Activated CD4-positive, alpha-beta T cell treated with anti-CD3 and anti-CD28 coated beads, Interleukin-2, Interleukin-4, amounts not matched to agents 100 ng/mL and 50 ng/mL, durations not matched to agents 16 hours and 8 hours (primary cell): ENCODE measurements around the gene OBI1.

Experiments used
- DNase-seq: peaks from one replicate; pipeline ENCODE4 v3.0.0-alpha.2; 2020; ENCODE audit warnings: low spot score

Gene OBI1, protein sequence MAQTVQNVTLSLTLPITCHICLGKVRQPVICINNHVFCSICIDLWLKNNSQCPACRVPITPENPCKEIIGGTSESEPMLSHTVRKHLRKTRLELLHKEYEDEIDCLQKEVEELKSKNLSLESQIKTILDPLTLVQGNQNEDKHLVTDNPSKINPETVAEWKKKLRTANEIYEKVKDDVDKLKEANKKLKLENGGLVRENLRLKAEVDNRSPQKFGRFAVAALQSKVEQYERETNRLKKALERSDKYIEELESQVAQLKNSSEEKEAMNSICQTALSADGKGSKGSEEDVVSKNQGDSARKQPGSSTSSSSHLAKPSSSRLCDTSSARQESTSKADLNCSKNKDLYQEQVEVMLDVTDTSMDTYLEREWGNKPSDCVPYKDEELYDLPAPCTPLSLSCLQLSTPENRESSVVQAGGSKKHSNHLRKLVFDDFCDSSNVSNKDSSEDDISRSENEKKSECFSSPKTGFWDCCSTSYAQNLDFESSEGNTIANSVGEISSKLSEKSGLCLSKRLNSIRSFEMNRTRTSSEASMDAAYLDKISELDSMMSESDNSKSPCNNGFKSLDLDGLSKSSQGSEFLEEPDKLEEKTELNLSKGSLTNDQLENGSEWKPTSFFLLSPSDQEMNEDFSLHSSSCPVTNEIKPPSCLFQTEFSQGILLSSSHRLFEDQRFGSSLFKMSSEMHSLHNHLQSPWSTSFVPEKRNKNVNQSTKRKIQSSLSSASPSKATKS

DNA sequence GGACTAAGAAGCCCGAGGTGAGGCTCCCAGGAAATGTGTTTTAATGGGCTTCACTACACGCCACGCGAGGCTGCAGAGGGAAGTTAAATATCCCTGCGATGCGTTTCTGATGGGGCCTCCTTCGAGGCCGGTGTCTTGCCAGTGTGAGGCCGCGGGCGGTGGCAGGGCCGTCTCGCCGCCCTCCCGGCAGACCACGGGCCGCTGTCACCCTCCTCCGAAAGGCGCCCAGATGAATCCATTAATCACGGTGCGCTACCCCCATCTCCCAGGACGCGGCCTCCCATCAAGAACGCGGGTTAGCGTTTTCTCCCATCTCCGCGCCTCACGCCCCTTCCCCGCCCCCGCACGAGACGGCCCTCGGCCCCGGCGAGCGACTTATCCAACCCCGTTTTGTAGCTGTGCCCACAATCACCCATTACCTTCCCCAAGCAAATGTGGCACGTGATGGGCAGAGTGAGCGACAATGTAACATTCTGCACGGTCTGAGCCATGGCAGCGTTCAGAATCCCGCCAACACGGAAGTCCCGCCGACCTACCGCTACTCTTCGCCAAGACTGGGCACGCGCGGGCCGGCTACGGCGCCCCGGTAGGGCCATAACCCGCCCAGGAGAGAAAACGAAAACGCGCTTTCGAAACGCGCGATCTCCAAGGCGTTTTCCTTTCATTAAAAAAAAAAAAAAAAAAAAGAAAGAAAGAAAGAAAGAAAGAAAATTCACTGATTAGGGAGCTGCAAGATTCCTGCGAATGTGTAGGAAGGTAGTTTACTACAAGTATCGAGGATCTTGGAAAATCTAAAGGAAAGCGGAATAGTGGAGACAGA is at the start of gene OBI1:
OBI1 (minus strand) TSS at position 526 of the 820 bp plus-strand sequence; CDS start at position 491, 35 bp downstream.
- DNase-seq, result peak; percentile 90

DNA sequence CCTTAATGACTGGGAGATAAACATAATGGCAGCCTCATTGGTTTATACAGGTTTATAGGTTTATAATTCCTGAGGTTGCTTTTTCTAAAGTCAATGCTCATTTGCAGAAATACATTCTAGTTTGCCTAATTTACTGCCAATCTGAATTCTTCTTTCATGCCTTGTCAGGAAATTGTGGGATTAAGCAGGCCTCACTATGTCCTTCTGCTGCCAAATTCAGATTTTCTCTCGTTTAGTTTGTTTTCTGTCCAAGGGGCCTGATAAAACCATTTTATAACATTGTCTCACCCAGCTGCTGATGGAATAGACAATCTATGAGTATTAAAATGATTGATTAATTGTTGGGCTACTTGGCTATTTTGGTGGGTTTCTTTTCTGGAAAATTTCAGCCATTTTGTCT is 42.4 kb upstream of the OBI1 start:
- DNase-seq, result no peak

DNA sequence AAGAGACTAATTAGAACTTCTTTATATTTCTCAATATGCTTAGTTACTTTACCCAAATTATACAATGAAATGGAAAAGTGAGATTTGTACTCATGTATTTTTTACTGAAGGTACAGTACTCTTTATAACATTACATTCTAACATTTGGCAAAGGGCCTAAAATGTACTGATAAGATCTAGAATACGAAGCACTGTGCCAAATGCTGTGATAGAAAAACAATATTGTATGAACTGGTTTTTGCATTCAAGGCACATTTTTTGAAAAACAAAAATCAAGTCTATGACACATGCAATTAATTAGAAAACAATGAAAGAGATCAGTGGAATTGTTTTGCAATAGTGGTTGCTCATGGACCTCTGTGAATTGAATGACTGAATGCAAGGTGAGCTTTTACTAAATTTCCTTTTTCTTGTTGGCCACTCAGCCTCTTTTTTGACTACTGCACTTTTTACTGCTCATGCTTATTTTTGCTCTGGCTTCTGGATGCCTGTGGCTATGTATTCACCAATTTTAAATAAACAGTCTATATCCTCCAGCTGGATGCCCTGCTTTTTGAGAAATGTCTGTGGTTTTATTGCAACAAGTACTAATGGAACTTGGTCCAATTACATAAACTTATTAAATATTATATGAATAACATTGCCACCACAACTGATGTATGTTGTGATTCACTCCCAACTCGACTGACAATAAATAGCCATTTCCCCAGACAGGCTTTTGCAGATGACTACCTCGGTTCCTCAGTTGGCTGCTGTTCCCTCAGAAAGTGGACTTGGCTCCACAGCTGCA is 41.4 kb upstream of the OBI1 start:
- DNase-seq, result no peak

DNA sequence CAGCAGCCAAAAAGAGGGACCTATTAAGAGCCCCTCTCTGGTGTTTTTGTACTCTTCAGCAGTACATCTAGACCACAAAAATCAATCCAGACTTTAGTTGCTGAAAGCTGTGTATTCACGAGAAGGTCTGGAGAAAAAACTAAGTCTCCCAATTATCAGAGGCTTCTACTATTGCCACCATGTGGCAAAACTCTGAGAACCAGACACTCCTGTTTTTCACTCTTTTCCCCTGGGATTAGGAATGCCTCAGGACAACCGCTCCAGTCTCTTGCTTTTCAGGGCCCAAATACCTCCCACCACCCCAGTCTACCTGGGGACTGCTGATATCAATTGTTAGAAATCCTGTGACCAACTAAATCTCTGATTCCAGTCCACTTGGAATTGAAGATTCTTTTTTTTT is 30.1 kb upstream of the OBI1 start:
- no peak for DNase-seq

DNA sequence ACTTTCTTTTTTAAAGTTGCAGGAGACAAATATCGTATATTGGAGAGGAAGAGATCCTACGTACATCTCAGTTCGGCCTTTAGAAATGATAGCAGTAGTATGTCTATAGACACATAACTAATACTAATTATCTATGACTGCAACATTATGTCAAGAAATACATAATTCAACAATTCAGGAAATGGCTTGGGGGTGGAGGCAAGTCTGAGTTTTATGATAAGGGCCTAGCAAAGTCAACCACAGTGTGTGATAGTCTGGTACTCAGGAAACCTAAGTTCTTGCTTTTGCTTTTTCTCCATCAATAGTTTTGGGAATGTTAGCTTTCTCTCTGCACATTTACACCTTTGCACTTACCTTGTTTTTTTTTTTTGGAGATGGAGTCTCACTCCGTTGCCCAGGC is 27.5 kb upstream of the OBI1 start:
- no peak for DNase-seq

DNA sequence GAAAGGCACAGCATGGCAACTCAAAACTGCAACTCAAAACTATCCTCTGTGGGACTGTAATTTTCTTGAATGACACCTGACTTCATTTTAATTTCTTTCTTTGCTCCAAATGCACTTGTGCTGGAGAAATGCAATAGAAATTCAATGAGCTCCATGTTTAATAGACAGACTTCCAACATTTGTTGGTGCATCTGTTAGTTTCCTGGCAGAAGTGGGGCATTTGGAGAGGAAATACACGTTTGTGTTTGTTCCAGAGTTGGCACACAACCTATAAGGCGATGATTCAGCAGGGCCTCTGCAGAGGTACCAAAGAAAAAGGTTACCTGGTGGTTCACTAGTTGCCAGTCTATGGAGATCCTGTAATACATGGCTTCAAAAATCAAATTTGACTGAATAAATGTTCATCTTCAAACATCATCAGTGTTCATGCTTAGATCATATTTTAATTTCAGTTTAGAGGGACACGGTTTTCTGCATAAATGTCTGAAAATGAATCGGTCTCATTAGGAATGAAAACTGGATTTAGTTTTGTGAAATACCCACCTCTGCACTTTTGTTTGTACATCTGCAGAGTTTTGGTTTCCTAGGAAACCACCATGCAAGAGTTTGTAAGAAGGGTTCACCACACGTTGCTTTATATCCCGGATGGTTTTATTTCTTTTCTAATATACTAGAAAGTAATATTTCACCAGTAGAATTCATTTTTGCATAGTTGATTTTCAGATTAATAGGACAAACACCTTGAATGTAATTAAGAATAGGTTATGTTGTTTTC is 21.8 kb upstream of the OBI1 start:
- DNase-seq, result no peak

DNA sequence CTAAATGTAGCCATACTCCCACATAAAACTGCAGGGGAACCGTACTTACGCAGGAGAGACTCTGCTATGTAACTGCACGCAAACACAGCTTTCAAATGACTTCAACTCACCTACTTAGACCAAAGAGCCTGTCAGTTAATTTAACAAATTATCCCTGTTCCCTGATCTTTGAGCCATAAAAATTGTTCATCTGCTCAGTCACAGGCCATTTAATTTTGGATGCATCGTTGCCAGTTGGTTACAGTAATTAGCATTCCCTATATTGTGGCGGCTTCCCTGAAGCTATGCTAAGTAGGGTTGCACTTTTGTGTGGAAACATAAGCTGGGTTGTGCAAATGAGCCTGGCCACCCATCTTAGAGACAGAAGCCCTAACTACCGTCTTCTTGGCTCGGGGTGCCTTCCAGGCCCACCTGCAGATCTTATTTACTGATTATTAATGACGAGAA is 21.2 kb upstream of the OBI1 start:
- no peak for DNase-seq

DNA sequence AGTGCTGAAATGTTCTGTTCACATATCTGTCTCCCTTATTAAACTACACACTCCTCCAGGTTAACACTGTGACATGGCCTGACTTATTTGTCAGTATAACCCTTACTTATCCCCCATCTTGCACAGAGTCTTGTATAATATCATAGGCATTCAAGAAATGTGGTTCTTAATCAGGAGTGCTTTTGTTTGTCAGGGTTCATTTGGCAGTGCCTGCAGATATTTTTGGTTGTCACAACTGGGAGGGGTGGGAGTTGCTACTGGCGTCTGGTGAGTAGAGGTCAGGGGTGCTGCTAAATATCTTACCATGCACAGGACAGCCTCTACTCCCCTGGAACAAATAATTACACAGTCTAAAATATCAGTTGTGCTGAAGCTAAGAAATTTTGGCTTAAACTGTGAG is 20.4 kb upstream of the OBI1 start:
- no peak for DNase-seq

DNA sequence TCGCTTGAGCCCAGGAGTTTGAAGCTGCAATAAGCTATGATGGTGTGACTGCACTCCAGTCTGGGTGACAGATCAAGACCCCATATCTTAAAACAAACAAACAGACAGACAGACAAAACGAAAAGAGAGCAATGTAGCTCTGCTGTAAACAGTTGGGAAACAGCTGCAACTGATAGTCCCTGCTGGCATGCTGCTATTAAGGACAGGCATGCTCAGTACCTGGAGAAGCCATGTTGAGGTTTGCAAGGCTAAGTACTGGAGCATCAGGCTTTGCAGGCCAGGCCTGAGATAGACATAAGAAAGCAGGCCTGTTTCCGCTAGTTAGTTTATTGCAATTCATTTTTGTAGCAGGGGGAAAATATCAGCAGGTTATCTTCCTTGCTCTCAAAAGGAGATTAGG is 16.2 kb upstream of the OBI1 start:
- no peak for DNase-seq

DNA sequence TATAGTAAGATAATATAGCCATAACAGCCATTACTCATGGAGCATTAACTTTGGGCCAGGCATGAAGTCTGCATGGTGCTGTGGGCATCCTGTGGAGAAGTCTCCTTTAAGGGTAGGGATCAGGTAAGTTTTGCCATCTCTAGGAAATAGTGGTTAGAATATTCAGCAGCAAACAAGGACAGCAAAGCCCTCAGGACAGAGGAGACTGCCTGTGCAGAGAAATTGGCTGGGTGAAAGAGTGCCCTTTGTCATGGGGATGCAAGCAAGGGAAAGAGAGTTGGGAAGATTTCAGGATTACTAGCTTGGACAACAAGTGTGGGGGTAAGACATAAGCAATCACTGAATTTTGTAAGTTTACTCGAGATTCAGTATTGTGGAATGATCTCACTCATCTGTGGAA is 15.7 kb upstream of the OBI1 start:
- no peak for DNase-seq

DNA sequence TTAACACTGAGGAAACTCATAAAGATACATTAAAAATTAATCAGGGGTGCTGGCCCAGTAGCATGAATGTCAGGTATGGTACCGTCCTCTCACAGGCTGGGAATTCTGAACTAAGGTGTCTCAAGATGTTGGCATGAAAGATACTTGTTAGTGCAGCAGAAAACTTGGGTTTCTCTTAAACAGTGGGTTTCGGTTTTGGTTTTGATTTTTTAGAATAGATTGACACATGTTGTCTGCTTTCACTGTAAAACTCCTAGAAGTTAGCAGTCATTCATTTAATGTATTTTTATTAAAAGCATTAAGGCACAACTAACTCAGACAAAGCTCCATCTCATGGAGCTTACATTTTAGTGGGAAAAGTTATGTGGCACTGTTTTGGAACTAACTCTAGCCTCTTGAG is 3.5 kb upstream of the OBI1 start:
- DNase-seq, result no peak

DNA sequence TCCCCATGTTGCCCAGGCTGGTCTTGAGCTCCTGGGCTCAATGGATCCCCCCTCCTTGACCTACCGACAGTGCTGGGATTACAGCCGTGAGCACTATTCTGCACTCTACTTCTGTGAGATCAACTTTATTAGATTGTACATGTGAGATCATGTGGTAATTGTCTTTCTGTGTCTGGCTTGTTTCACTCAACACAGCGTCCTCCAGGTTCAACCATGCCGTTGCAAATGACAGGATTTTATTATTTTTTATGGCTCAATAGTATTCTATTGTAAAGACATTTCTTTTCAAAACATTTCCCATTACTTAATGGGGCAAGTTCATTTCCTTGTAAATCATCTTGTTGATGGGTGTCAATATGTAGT is 1.5 kb upstream of the OBI1 start:
- no peak for DNase-seq

DNA sequence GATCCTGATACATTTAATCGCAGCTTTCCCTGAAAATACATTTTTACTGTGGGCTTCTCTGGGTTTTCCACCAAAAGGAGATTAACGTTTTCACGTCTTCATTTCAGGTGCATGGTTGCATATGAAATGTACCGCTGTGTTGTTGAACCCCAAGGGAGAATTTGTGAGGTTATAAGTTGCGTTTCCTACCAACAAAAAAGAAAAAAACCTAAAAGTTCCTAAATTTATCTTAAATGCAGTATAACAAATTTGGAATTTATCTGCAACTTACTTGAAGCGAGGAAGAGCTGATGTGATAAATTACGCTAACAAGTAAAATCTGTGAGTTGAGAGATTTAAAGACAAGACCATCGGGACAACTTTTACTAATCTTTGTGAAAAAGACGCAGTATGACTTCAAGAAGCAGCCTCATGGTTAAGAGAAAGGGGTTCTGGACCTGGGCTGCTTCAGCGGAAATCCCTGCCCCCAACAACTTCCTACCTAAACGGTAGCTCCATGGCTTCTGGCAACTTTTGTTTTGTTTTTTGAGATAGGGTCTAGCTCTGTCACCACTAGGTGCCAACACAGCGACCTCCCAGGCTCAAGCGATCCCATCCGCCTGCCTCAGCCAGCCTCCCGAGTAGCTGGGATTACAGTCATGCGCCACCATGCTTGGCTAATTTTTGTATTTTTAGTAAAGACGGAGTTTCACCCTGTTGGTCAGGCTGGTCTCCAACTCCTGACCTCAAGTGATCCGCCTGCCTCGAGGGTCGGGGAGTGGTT is 958 bp upstream of the OBI1 start:
- DNase-seq, result no peak

DNA sequence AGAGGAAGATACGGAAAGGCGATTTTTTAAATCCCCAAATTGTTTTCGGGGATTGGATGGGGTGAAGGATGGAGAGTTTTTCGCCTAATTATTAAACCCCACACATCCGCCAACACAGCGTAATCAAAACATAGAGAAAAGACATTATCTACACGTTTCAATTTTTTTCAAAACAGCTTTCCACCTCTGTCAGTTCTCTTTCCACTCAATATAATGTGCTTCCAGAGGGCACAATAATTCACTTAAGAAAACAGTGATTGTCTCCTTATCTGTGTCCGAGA is 435 bp upstream of the OBI1 start:
- no peak for DNase-seq

DNA sequence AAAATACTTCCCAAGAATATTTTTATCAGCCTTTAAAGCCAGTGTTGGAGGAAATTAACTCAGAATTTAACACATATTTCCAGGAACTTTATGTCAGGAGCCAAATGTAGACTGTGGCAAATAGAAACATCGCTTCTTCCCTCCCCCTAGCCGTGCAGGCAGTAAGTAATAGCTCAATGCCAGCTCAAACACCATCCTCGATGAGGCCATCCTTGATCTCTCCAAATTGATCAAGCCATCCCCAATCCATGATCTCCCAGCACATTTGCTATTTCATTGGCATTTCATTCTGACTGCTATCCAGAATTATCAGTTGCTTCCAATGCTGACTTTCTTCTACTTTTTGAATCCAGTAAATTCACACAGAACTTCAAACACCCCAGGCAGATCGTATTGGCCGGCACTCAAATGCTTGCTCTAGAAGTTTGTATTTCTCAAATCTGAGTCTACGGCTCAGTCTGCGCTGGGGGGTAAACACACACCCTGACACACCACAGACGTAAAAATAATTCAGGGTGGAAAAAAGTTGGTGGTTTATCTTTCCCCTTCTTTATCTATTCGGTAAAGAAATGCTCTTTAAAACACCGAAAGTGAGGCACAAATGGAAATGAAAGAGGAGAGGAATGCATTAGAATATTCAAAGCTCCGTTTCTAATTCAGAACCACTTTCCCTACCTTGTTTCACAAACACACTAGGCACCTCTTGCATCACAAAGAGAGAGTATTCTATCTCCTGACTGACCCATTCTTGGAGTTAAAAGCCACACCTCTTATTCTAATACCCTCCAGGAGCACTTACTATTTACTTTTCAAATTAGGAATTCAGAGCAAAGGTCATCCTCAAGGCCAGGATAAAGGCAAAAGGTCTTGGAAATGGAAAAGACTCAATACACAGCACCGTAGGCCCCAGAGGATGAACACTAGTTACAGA is 991 bp downstream of the OBI1 start:
- no peak for DNase-seq

DNA sequence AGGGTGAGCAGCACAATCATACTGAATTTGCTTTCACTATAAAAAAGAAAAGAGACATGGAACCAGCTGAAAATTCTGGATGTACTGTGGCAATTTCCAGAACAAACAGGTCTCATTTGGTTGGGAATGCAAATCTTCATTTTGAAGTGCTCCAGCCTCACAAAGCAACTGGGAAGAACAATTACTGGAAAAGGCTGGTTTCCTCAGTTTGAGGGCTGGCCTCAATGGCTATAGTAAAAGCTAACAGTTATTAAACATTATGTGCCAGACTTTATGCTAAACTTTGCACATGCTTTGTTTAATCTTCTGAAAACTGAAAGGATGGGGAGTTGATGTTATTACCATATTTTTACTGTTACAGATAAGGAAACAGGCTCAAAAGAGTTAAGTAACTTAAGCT is 3.0 kb downstream of the OBI1 start:
- DNase-seq, result no peak

DNA sequence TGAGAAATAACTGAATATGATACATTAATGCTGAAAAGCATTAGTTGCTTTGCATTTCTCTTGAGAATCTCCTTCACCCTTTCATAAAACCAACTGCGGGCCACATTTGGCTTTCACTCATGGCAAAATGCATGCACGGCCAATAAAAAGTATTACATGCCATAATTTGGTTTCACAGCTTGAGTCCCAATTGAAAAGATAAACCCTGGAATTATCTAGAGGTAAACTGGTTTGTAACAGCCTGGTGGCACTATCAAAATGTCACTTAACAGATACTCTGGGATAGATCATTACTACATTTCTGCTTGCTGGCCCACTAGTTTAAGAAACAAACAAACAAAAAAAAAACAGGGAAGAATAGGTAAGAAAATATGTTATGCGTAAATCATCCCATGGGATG is 3.9 kb downstream of the OBI1 start:
- DNase-seq, result no peak

DNA sequence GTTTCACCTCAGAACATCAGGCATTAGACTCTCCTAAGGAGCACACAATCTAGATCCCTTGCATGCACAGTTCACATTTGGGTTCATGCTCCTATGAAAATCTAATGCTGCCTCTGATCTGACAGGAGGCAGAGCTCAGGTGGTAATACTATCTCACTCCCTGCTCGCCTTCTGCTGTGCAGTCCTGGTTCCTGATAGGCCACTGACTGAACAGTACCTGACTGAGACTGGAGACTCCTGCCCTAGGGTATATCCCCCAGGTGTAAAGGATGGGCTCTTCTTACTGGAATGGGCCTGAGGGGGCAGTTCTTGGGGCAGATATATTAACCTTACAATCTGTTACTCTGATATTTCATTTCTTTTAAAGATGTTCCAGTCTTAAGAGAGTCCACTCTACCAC is 6.3 kb downstream of the OBI1 start:
- DNase-seq, result no peak

DNA sequence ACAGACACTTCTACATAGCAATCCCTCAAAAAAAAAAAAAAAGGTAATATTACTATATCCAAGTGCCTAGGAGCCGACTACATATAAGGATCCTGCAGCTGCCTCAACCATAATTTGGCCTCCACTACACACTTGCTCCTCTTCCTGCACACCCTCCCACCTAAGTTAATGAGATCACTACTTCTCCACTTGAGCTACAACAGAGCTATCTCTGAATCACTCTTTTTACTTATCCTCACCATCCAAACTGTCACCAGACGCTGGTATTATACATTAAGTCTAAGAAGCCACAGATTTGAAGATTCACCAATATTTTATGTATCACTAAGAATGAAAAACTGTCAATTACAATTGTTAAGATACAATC is 8.3 kb downstream of the OBI1 start:
- no peak for DNase-seq
